Naive thymus-derived CD4-positive, alpha-beta T cell (primary cell): ENCODE data around the gene PCP2. TPM values are rescaled to one million over a fixed set of nuclear protein-coding genes. Genes with fewer than 3 reads are reported as not detected.

ENCODE experiments used
- ATAC-seq: fragments of 150-1000 bp; cut with Tn5 transposase; 2 replicates; pipeline ENCODE4 v1.10.0; 2021; ENCODE audit warnings: mild to moderate bottlenecking, moderate library complexity
- CTCF ChIA-PET: fragments of 350-600 bp; sonication (Branson Sonifier 250); formaldehyde crosslinking; loops from one replicate; lab custom pipeline; 2021; ENCODE audit warnings: antibody characterized with exemption; lab: Charles Lee
- POLR2A ChIA-PET: fragments of 350-600 bp; sonication (Branson Sonifier 250); formaldehyde crosslinking; loops from one replicate; lab custom pipeline; 2021; ENCODE audit warnings: antibody characterized with exemption, inconsistent platforms; lab: Charles Lee
- DNase-seq, 9 donors: peaks; one replicate each; pipeline versions ENCODE4 v3.0.0 to v3.0.0-alpha.2; 2020 to 2022; ENCODE audit warnings: mixed read lengths in 1 of 9
- H3K27ac ChIP-seq: one replicate; pipeline ENCODE4 v1.7.0; 2013; ENCODE audit warnings: mild to moderate bottlenecking, low read depth, low read length, moderate library complexity
- H3K27me3 ChIP-seq, 2 donors: one replicate each; pipeline ENCODE4 v1.7.0; 2013; ENCODE audit warnings: low read length in 2 of 2, mild to moderate bottlenecking in 2 of 2, moderate library complexity in 2 of 2; ENCODE audit not compliant: control insufficient read depth in 2 of 2, insufficient read depth in 2 of 2
- H3K36me3 ChIP-seq, 3 experiments: 1 replicate in 2 of 3; 2 replicates in 1 of 3; pipeline ENCODE4 v1.7.0; 2013; ENCODE audit warnings: low read length in 3 of 3, mild to moderate bottlenecking in 3 of 3, moderate library complexity in 1 of 3; ENCODE audit not compliant: insufficient read depth in 3 of 3, control insufficient read depth in 2 of 3
- H3K4me1 ChIP-seq, 2 donors: one replicate each; pipeline ENCODE4 v1.7.0; 2013; ENCODE audit warnings: low read length in 2 of 2, mild to moderate bottlenecking in 2 of 2, moderate library complexity in 1 of 2; ENCODE audit not compliant: control insufficient read depth in 2 of 2, insufficient read depth in 2 of 2
- H3K4me3 ChIP-seq: 2 replicates; pipeline ENCODE4 v1.7.0; 2013; ENCODE audit warnings: mild to moderate bottlenecking, low read length
- H3K9me3 ChIP-seq, 3 experiments: 1 replicate in 2 of 3; 2 replicates in 1 of 3; pipeline ENCODE4 v1.7.0; 2013; ENCODE audit warnings: low read length in 3 of 3; ENCODE audit not compliant: control insufficient read depth in 2 of 3
- H3K27ac Mint-ChIP-seq, 9 donors: one replicate each; pipeline ENCODE4 v1.8.0; 2020 to 2022; ENCODE audit warnings: mixed read lengths in 9 of 9, mild to moderate bottlenecking in 8 of 9, moderate library complexity in 5 of 9, inconsistent platforms in 2 of 9
- H3K27me3 Mint-ChIP-seq, 5 donors: one replicate each; pipeline ENCODE4 v1.8.0; 2021 to 2022; ENCODE audit warnings: mixed read lengths in 5 of 5, mild to moderate bottlenecking in 1 of 5
- H3K36me3 Mint-ChIP-seq, 5 donors: one replicate each; pipeline ENCODE4 v1.8.0; 2020 to 2022; ENCODE audit warnings: mixed read lengths in 5 of 5, mild to moderate bottlenecking in 3 of 5, inconsistent platforms in 1 of 5
- H3K4me1 Mint-ChIP-seq, 7 donors: one replicate each; pipeline ENCODE4 v1.8.0; 2020 to 2022; ENCODE audit warnings: mixed read lengths in 7 of 7, mild to moderate bottlenecking in 3 of 7, inconsistent platforms in 1 of 7
- H3K4me3 Mint-ChIP-seq, 10 donors: one replicate each; pipeline ENCODE4 v1.8.0; 2020 to 2022; ENCODE audit warnings: mild to moderate bottlenecking in 10 of 10, mixed read lengths in 10 of 10, moderate library complexity in 6 of 10, inconsistent platforms in 2 of 10
- H3K9me3 Mint-ChIP-seq, 11 donors: one replicate each; pipeline ENCODE4 v1.8.0; 2020 to 2022; ENCODE audit warnings: mixed read lengths in 11 of 11, mild to moderate bottlenecking in 4 of 11, inconsistent platforms in 1 of 11, moderate library complexity in 1 of 11
- intact Hi-C, 2 donors: fragments of 100-400 bp; cut with micrococcal nuclease; formaldehyde crosslinking; loops; one replicate each; pipeline ENCODE4 v1.15.1; 2023
- polyA plus RNA-seq, 2 donors: library from polyadenylated mRNA; unstranded; fragments of 300-500 nt; fragmentation: Illumina TruSeq; gene quantifications; one replicate each; pipeline ENCODE4 v1.2.3, GENCODE V29; 2021
- total RNA-seq, 6 experiments: library from RNA in 5 of 6; stranded (reverse) in 5 of 6; gene quantifications; 1 replicate in 5 of 6; 2 replicates in 1 of 6; pipeline ENCODE4 v1.2.3 and lab custom pipeline; 2021 to 2026

Gene PCP2
- total and polyA plus RNA-seq, 7 experiments from 2014 or later: 2.2 to 13.4 (median 5.4) TPM; not detected in 2

DNA sequence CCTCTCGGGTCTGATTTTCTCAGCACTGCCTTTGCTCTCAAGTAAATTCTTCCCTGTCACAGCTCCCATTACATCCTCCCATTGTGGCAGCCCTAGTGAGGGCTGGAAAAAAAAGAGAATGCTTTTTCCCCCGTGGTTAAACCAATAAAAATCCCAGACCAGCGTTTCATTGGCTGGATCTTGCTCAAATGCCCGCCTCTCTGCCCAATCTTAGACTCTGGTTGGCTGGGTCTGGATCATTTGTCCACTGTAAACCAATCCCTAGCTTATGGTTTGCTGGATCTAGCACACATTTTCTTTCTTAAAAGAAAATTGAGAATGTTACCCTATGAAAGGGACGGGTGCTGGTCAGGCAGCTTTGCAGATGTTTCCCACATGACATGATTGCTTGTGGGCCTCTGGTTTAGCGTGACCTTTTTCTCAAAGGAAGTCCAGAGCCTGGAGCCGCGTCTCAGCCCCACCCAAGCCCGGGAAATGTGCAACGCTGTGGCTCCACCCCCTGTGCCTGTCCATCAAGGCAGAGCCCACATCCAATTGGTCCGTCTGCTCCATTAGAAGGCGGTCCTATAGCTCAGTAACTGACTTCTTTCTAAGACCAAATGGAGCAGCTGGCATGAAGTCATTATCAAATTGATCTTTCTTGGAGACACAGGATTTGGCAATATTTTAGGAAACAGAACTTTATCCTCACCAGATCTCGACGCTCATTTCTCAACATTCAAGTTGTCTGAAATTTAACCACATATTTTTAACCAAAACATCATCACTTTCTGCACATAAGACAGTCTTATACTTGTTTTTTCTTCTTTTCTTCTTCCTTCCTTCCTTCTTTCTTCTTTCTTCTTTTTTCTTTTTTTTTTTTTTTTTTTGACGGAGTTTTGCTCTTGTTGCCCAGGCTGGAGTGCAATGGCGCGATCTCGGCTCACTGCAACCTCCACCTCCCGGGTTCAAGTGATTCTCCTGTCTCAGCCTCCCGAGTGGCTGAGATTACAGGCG is 40.8 kb upstream of the PCP2 start:
- peak overlapping the region in 1 of 9 donors; percentile 12 for H3K27ac Mint-ChIP-seq
- H3K27me3 Mint-ChIP-seq: peaks cover 18 to 56% (median 29%) of the 10 kb centered on the region in 5 donors
- Histone ChIP-seq H3K9me3 (no peaks in the 10 kb centered on the region), H3K4me1 (peaks cover 8 to 14% of the 10 kb centered on the region in 2 donors), H3K27ac (no peak overlapping the region), H3K27me3 (peaks cover 0 to 6% of the 10 kb centered on the region in 2 donors), H3K4me3 (no peak overlapping the region), H3K36me3 (no peaks in the 10 kb centered on the region)
- intact Hi-C loops: no loop called here
- no peaks in the 10 kb centered on the region for H3K36me3 Mint-ChIP-seq
- DNase-seq: no peak
- H3K4me3 Mint-ChIP-seq: no peak overlapping the region
- peaks cover 0 to under 1% (median 0%) of the 10 kb centered on the region in 11 donors for H3K9me3 Mint-ChIP-seq
- H3K4me1 Mint-ChIP-seq: peaks cover 28 to 47% (median 36%) of the 10 kb centered on the region in 7 donors
- peak; percentile 77 for ATAC-seq
- ChIA-PET POLR2A (no interaction called here), CTCF (interaction anchor here (0.9 kb wide), 1 partner anchor 19 kb away, joined by 4 read pairs; no protein-coding TSS in a partner anchor)

DNA sequence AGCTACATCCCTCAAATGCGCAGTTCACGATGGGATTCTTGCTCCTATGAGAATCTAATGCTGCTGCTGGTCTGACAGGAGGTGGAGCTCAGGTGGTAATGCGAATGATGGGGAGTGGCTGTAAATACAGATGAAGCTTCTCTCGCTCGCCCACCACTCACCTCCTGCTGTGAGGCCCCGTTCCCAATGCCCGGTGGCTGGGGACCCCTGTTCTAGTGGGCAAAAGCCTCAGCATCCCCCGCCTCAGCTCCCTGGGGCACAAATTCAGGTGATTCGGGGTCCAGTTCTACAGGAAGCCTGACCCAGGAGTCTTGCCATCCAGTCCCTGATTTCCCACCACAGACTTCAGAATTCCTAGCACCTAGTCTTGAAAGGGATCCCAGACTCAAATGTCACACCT is 39.0 kb upstream of the PCP2 start:
- H3K4me1 ChIP-seq: peaks cover 4 to 9% of the 10 kb centered on the region in 2 donors
- POLR2A ChIA-PET: no interaction called here
- intact Hi-C loops: no loop called here
- ATAC-seq (no peak), DNase-seq (no peak)
- Mint-ChIP-seq H3K36me3 (no peaks in the 10 kb centered on the region), H3K4me1 (peaks cover 24 to 37% (median 31%) of the 10 kb centered on the region in 7 donors), H3K27ac (no peak overlapping the region), H3K9me3 (no peaks in the 10 kb centered on the region), H3K27me3 (peaks cover 18 to 51% (median 31%) of the 10 kb centered on the region in 5 donors), H3K4me3 (no peak overlapping the region)
- CTCF ChIA-PET: interaction anchor here (0.6 kb wide), 1 partner anchor 14 kb away, joined by 5 read pairs; no protein-coding TSS in a partner anchor
- H3K4me3 ChIP-seq: no peak overlapping the region
- H3K36me3 ChIP-seq: no peaks in the 10 kb centered on the region
- H3K27ac ChIP-seq: no peak overlapping the region
- peaks cover 0 to 6% of the 10 kb centered on the region in 2 donors for H3K27me3 ChIP-seq
- no peaks in the 10 kb centered on the region for H3K9me3 ChIP-seq

DNA sequence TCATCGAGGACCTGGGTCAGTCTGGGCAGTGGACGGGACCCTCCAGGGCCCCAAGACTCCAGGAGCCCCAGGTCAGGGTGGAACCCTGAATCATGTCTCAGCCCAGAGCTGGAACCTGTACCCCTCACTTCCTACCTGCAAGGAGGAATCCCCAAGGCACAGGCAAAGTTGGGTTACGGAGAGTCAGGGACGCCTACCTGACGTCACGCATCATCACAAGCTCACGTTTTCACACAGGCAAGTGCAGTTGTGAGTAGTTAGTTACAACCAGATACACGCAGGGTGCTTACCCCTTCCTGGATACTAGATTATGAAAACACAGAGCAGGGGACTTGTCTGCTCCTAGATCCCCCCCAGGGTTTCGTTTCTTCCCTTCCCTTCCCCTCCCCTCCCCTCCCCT is 37.3 kb upstream of the PCP2 start:
- H3K4me1 Mint-ChIP-seq: peaks cover 13 to 21% (median 14%) of the 10 kb centered on the region in 7 donors
- H3K27me3 ChIP-seq: peaks cover 0 to under 1% of the 10 kb centered on the region in 2 donors
- H3K36me3 Mint-ChIP-seq: no peaks in the 10 kb centered on the region
- no peak overlapping the region for H3K27ac Mint-ChIP-seq
- DNase-seq: no peak
- POLR2A ChIA-PET: interaction anchor here (0.5 kb wide), 1 partner anchor 147 kb away, joined by 3 read pairs; no protein-coding TSS in a partner anchor
- ATAC-seq: no peak
- peak overlapping the region; percentile 63 to 85 (median 75) for H3K4me3 Mint-ChIP-seq
- intact Hi-C loops: no loop called here
- H3K36me3 ChIP-seq: no peaks in the 10 kb centered on the region
- no peaks in the 10 kb centered on the region for H3K4me1 ChIP-seq
- H3K9me3 ChIP-seq: no peaks in the 10 kb centered on the region
- H3K27ac ChIP-seq: no peak overlapping the region
- CTCF ChIA-PET: interaction anchor here (1.5 kb wide), 1 partner anchor 10 kb away, joined by 6 read pairs; the partner anchor contains the start of gene TRAPPC5
- no peak overlapping the region for H3K4me3 ChIP-seq
- H3K27me3 Mint-ChIP-seq: peaks cover 17 to 43% (median 27%) of the 10 kb centered on the region in 5 donors
- H3K9me3 Mint-ChIP-seq: no peaks in the 10 kb centered on the region

DNA sequence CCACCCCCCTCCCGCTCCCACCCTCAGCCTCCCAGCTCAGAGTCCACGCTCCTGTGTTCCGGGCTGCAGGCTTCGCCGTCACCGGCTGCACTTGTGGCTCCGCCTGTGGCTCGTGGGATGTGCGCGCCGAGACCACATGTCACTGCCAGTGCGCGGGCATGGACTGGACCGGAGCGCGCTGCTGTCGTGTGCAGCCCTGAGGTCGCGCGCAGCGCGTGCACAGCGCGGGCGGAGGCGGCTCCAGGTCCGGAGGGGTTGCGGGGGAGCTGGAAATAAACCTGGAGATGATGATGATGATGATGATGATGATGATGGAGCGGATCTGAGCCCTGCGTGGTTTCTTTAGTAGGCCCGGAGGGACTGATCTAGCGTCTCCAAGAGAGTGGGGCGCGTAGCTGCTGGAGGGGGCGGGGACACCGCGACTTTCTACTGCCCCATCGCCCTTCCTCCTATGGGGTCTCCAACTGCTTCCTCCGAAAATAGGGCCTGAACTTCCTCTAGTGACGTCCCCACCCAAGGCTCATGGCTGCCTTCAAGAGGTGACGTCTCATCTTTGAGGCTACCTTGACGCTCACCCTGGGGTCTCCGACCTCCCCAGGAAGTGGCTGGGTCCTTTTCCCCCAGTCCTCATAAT is 36.7 kb upstream of the PCP2 start:
- ATAC-seq (peak; percentile 65), DNase-seq (peak in 1 of 9 donors; percentile 31)
- intact Hi-C loops: no loop called here
- Mint-ChIP-seq H3K27ac (peak overlapping the region in 3 of 9 donors; percentile 43 to 77 (median 54)), H3K36me3 (no peaks in the 10 kb centered on the region), H3K9me3 (no peaks in the 10 kb centered on the region), H3K27me3 (peaks cover 17 to 41% (median 24%) of the 10 kb centered on the region in 5 donors), H3K4me3 (peak overlapping the region; percentile 63 to 85 (median 75)), H3K4me1 (peaks cover 11 to 19% (median 13%) of the 10 kb centered on the region in 7 donors)
- H3K9me3 ChIP-seq: no peaks in the 10 kb centered on the region
- CTCF ChIA-PET: interaction anchor here (1.5 kb wide), 1 partner anchor 11 kb away, joined by 6 read pairs; the partner anchor contains the start of gene TRAPPC5
- POLR2A ChIA-PET: interaction anchor here (0.6 kb wide), 1 partner anchor 35 kb away, joined by 3 read pairs; no protein-coding TSS in a partner anchor
- no peaks in the 10 kb centered on the region for H3K27me3 ChIP-seq
- H3K4me1 ChIP-seq: no peaks in the 10 kb centered on the region
- peak overlapping the region; percentile 17 for H3K4me3 ChIP-seq
- no peak overlapping the region for H3K27ac ChIP-seq
- H3K36me3 ChIP-seq: no peaks in the 10 kb centered on the region

DNA sequence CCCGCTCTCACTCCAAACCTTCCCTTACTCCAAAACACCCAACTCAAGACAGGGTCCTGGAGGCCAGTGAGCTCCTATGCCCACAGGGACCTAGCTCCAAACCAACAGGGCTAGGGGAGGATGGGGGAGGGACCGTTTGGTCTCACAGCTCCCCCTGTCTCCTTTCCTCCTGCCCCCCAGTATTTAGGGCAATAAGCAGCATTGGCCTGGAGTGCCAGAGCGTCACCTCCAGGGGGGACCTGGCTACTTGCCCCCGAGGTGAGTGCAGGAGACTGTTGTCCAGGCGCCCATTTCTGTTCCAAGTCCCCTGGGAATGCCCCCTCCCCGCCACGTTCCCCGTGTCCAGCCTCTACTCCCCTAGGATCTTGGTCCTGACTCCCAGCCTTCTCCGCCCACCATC is 36.1 kb upstream of the PCP2 start:
- Histone ChIP-seq H3K9me3 (no peaks in the 10 kb centered on the region), H3K27me3 (no peaks in the 10 kb centered on the region), H3K36me3 (no peaks in the 10 kb centered on the region), H3K27ac (no peak overlapping the region), H3K4me1 (no peaks in the 10 kb centered on the region), H3K4me3 (no peak overlapping the region)
- peaks cover 10 to 19% (median 13%) of the 10 kb centered on the region in 7 donors for H3K4me1 Mint-ChIP-seq
- peak overlapping the region in 5 of 10 donors; percentile 7 to 76 (median 54) for H3K4me3 Mint-ChIP-seq
- DNase-seq: no peak
- intact Hi-C loops: no loop called here
- ChIA-PET POLR2A (no interaction called here), CTCF (no interaction called here)
- peaks cover 17 to 39% (median 24%) of the 10 kb centered on the region in 5 donors for H3K27me3 Mint-ChIP-seq
- no peak for ATAC-seq
- H3K27ac Mint-ChIP-seq: no peak overlapping the region
- H3K9me3 Mint-ChIP-seq: no peaks in the 10 kb centered on the region
- no peaks in the 10 kb centered on the region for H3K36me3 Mint-ChIP-seq

DNA sequence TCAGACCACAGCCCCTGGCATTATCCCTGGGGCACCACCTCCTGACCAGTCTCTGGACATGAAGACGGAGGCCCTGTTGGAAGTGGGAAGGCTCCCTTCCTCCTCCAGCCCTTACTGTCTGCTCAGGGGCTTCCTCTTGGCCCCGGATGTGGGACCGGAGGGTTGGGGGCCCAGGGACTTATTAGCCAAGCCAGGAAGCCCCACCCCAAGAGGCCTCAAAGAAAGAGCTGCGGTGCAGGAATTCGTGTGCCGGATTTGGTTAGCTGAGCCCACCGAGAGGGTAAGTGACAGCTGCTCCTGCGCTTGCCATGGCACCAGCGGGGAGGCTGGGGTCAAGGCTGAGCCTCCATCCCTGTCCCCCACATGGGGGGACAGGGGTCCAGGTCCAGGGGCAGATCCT is 35.3 kb upstream of the PCP2 start, which contains the start of gene RETN:
TSS of gene RETN (plus strand) at position 208 of the 400 bp plus-strand sequence. CDS start 278 bp downstream, outside the sequence.
- Mint-ChIP-seq H3K27me3 (peaks cover 17 to 37% (median 21%) of the 10 kb centered on the region in 5 donors), H3K4me3 (peak within 1 kb of the TSS in 7 of 10 donors; percentile 1 to 76 (median 42)), H3K4me1 (peaks cover 5 to 13% (median 9%) of the 10 kb centered on the region in 7 donors), H3K27ac (no peak within 1 kb of the TSS), H3K9me3 (no peaks in the 10 kb centered on the region), H3K36me3 (no peaks in the 10 kb centered on the region)
- POLR2A ChIA-PET: no interaction called here
- Histone ChIP-seq H3K4me3 (no peak within 1 kb of the TSS), H3K27me3 (no peaks in the 10 kb centered on the region), H3K27ac (no peak within 1 kb of the TSS), H3K9me3 (no peaks in the 10 kb centered on the region), H3K36me3 (no peaks in the 10 kb centered on the region), H3K4me1 (no peaks in the 10 kb centered on the region)
- intact Hi-C loops: no loop called here
- ATAC-seq (no peak), DNase-seq (no peak)
- CTCF ChIA-PET: no interaction called here
